GM12801 (cell line): ENCODE measurements around the gene SIGLEC7.

ENCODE experiments used
- CTCF ChIP-seq: IDR thresholded peaks from one replicate; pipeline ENCODE4 v1.5.1; 2011; ENCODE audit warnings: control low read depth; ENCODE audit not compliant: insufficient read length; ENCODE audit errors: extremely low read depth

Gene SIGLEC7

GRCh38 chr19:51124729-51125128, 17.4 kb upstream of the SIGLEC7 start, which contains the start of gene SIGLEC9:
Gene SIGLEC9 (plus strand): TSS chr19:51124906. CDS start chr19:51124975, 69 bp downstream.
- no peak for TF ChIP-seq CTCF

- TF ChIP-seq CTCF, result no peak
Observed at GRCh38 chr19:51125421-51126075, 16.6 kb upstream of the SIGLEC7 start.

- TF ChIP-seq CTCF, result no peak
Observed at GRCh38 chr19:51127032-51127431, 15.1 kb upstream of the SIGLEC7 start.

GRCh38 chr19:51127755-51128154, 14.3 kb upstream of the SIGLEC7 start:
- TF ChIP-seq CTCF, result no peak

GRCh38 chr19:51128227-51128626, 13.9 kb upstream of the SIGLEC7 start:
- TF ChIP-seq CTCF, result no peak

- no peak for TF ChIP-seq CTCF
Observed at GRCh38 chr19:51129716-51130115, 12.4 kb upstream of the SIGLEC7 start.

GRCh38 chr19:51131780-51132680, 10.1 kb upstream of the SIGLEC7 start:
- TF ChIP-seq CTCF, result no peak
